Posterior cingulate gyrus (tissue), 11 donors: Measurements from ENCODE around the gene PDZK1IP1.

Experiments used
- DNase-seq, 10 donors: peaks; one replicate each; pipeline versions ENCODE4 v3.0.0 to v3.0.0-alpha.2; 2020 to 2021; ENCODE audit warnings: mixed read lengths in 3 of 10
- intact Hi-C: fragments of 100-400 bp; cut with DNase I; formaldehyde crosslinking; loops from one replicate; pipeline ENCODE4 v1.15.1; 2023

Gene PDZK1IP1

GRCh38 chr1:47224676-47225399 is 35.0 kb upstream of the PDZK1IP1 start:
- intact Hi-C loops: no loop called here
- no peak for DNase-seq

DNA sequence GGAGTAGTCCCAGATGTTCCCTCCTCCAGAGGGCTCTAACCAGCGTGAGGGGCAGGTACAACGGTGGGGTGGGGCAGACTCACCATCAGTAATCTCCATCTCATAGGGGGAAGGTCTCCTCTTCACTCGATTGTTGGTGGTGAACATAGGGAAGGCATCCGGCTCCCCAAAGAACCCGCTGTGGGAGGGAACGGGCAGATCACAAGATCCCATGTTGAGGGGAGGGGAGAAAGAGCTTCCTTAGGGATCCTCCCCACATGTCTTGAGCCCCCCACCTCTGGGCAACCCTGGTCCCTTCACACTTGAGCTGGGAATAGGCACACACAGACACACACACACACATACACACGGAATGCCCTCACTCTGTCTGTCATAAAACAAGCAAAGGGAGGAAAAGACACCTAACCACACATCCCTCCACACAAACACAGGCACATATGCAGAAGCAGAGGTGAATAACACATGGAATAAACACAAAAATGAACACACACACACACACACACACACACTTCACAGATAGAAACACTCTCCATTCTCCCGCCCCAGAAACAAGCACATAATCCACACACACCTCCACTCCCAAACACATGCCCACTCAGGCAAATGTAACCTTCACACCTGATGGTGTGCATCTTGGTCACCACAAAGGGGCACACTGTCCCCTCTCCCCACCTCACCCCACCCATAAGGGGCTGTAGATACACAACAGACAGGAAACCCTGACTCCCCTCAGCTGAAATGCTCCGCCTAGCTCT is 34.3 kb upstream of the PDZK1IP1 start:
- no peak for DNase-seq
- intact Hi-C loops: no loop called here

GRCh38 chr1:47223174-47223920 is 33.5 kb upstream of the PDZK1IP1 start:
- no peak for DNase-seq
- intact Hi-C loops: no loop called here

DNA sequence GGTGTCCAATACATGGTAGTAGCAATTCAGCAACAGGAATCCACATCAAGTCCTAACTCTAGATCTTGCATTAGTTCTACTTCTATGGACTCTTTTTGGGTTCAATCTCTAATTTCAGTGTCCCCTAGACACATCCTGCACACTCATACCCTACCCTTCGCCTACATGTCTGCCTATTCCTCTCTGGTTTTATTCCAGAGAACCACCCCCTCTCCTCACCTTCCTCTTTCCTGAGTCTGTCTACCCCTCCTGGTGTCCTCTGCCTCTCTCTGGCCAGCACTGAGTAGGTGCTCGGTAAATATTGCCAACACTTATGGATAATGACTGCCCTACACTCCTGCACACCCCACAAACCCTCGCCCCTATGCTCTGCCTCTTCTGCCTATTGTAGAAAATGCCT is 32.6 kb upstream of the PDZK1IP1 start:
- intact Hi-C loops: no loop called here
- DNase-seq: no peak

DNA sequence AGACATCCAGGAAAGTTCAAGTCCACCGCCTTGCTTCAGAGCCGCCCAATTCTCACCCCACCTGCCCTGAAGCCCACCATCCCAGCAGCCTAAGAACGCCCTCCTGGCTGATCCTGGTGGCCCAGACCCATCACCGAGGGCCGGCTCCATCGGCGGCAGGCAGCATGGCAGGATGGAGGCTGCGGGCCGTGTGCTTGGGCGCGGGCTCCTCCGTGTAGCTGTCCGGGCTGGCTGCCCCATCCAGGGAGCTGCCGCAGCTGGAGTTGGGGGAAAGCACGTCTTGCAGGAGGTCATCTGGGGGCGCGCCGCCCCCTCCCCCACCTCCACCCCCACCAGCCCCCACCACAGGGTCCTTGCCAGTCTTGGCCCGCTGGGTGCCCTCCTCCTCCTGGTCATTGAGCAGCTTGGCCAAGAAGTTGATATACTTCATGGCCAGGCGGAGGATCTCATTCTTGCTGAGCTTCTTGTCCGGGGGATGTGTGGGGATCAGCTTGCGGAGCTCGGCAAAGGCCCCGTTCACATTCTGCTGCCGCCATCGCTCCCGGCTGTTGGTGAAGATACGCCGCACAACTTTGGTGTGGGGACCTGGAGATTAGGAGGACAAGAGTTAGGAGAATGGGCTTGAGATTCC is 29.9 kb upstream of the PDZK1IP1 start:
- DNase-seq: no peak
- intact Hi-C loops: no loop called here

- no peak for DNase-seq
- intact Hi-C loops: no loop called here
These were observed 29.2 kb upstream of the PDZK1IP1 start for GRCh38 chr1:47219001-47219400.

GRCh38 chr1:47216278-47217059 is 26.6 kb upstream of the PDZK1IP1 start:
- peak in 1 of 10 donors; percentile 18 for DNase-seq
- intact Hi-C loops: no loop called here

DNA sequence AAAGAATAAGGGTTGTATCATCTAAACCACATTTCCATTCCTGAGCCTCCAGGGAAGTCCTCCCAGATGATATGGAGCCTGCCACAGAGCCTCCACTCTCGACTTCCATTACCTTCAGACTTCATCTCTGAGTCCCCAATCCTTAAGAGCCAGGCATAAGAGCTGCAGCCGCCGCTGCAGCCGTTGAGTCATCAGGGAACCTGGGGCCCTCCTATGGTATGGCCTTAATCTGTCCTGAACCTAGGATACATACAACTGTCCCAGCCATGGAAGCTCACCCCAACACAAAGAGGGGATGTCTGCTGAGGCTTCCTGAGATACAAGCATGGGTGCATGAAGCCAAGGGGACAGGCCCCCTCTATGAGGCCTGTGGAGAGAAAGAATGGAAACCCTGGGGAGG is 25.9 kb upstream of the PDZK1IP1 start:
- intact Hi-C loops: no loop called here
- DNase-seq: peak in 1 of 10 donors; percentile 16

DNA sequence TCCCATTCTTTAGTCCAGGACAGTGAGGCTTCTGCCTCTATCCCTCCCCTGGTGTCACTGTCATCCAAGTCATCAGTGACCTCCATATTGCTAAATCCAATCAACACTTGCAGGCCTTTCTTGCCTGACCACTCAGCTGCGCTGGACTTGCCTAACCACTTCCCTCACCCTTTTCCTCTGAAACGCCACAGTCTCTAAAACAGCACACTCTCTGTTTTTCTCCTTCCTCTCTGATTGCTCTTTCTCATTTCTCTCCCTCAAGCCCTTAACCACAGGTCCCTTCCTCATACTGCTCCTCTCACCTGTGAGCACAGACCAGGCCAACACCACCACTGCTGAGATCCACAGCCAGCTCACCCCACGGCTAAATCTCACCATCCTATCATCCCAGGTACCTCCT is 24.7 kb upstream of the PDZK1IP1 start:
- intact Hi-C loops: no loop called here
- DNase-seq: peak in 1 of 10 donors; percentile 8

GRCh38 chr1:47213230-47213963 is 23.6 kb upstream of the PDZK1IP1 start:
- intact Hi-C loops: no loop called here

GRCh38 chr1:47212636-47213229 is 22.9 kb upstream of the PDZK1IP1 start:
- intact Hi-C loops: no loop called here
- no peak for DNase-seq

More at GRCh38 chr1:47213230-47213963, 23.6 kb upstream of the PDZK1IP1 start:
- DNase-seq: no peak

- intact Hi-C loops: no loop called here
- DNase-seq: no peak
These were observed 22.0 kb upstream of the PDZK1IP1 start for GRCh38 chr1:47211796-47212269.

- intact Hi-C loops: no loop called here
- no peak for DNase-seq
These were observed 20.8 kb upstream of the PDZK1IP1 start for GRCh38 chr1:47210666-47211065.

DNA sequence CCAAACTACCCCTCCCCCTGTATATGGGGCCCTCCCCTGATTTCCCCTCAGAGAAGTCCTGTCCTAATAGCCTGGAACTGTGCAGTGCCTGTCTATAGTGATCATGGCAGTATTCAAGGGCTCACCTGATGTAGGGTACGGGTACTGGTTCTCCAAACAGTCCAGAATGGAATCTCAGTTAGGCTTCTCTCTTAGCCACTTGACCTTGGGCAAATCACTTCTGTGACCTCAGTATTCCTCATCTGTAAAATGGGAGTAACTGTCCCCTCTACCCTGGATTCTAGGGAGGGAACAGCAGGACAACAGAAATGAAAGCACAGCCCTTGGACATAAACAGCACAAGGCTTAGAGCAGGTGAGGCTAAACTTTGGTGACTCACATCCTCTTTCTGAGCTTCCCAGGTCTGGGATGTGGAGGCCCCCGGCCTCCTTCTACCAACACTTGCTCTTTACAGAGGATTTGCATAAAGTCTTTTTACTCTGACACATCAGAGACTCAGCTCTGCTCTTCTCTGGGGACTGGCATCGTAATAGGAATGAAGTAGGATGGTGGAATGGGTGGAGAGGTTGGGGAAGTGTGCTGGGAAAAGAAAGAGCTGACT is 20.0 kb upstream of the PDZK1IP1 start:
- intact Hi-C loops: no loop called here
- peak in 1 of 10 donors; percentile 27 for DNase-seq

DNA sequence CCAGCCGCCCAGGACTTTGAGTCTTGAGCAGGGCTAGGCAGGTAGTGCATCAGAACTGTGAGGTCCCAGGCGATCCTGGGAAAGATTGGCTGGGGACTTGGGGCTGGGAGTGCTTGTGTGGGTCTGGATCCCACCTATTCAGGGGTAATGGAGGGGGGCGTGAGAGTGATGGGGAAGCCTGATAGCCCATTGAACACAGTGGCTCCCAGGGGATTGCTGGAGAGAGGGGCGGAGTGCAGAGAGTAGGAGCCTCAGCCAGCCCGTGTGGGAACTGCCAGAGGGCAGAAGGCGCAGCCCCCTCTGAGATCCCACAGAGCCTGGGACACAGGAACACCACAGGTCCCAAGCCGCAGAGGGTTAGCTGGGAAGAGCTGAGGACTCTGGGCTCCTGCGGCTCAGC is 19.3 kb upstream of the PDZK1IP1 start:
- DNase-seq: peak in 1 of 10 donors; percentile 71
- intact Hi-C loops: no loop called here

- peak in 1 of 10 donors; percentile 76 for DNase-seq
- intact Hi-C loops: no loop called here
These were observed 18.6 kb upstream of the PDZK1IP1 start for GRCh38 chr1:47208374-47208850.

DNA sequence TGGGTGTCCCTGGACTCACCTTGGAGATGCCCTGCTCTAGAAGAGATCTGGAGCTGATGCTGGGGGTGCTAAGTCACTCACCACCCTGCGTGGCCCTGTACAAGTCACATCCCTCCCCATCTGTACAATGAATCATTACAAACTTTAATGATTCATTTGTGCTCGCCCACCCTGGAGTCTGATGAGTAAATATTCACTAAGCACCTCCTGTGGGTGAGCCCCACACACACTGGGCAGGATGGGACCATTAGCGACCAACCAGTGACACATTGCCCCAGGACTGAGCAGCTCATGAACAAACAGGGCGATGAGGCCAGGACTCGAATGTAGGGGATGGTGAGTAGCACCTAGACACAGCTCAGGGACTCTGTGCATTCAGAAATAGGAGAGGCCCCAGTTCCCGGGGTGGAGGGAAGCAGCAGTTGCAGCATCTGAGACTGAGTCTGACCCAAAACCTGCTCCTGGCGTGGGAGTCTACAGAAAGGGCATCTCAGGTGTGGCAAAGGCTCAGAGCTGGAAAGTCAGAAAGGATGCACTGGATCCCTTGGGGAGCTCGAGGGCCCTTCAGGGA is 18.1 kb upstream of the PDZK1IP1 start:
- intact Hi-C loops: no loop called here
- DNase-seq: no peak

DNA sequence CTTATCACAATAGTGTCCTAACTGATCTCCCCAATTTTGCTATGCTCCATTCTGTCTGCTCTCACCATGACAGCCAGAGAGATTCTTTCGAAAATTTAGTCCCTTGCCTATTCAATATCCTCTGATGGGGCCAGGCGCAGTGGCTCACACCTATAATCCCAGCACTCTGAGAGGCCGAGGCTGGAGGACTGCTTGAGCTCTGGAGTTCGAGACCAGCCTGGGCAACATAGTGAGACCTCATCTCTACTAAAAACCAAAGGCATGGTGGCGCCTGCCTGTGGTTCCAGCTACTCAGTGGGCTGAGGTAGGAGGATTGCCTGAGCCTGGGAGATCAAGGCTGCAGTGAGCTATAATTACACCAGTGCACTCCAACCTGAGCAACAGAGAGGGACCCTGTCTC is 16.1 kb upstream of the PDZK1IP1 start:
- peak in 1 of 10 donors; percentile 49 for DNase-seq
- intact Hi-C loops: no loop called here
